Cerebellar nuclear complex (tissue), 1 donor: Measurements from ENCODE around the gene FAM169A.
"Not testable (repeated sequence)": the region's sequence is repeated elsewhere in the genome, so short reads cannot be mapped to it uniquely, and the experiment has no call there.

Experiments
- DNase-seq, 2 experiments: peaks; one replicate each; lab custom pipeline; 2025; lab: John Stamatoyannopoulos, UW

The FAM169A gene

DNA sequence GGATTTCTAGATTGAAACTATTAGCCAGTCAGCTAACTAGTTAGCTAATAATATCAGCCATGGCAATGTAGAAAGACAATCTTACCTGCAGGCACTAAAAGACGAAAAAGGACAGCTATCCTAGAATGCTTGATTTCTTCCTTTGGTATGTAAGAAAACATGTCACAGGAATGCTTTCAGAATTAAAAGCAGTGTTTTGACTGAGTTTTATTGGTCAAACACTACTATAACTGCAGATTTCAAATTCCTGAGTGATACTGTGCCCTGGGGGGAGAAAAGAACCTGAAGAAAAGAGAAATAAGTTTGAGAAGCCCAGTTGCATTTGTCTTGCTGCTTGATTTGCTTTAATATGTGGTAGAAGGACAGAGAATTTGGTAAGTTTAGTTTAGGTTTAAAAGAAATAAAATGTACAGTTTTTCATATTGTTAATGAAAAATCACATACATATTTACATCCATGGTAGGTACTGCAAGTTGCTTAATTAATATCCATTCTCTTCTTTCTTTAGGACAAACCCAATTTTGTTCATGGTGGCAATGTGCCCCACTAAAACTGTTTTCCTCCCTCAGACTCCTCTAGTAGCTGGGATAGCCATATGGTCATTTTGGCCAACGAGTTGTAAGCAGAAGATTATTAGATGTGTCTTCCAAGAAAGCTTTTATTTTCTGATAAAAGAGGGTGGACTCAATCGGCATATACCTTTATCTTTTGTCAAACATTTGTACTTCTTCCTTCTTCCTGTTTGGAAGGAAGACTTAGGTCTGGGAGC lies 4.3 kb upstream of the FAM169A start:
- no peak for DNase-seq

GRCh38 chr5:74869414-74869813 lies 3.2 kb upstream of the FAM169A start:
- not testable (repeated sequence) for DNase-seq

DNA sequence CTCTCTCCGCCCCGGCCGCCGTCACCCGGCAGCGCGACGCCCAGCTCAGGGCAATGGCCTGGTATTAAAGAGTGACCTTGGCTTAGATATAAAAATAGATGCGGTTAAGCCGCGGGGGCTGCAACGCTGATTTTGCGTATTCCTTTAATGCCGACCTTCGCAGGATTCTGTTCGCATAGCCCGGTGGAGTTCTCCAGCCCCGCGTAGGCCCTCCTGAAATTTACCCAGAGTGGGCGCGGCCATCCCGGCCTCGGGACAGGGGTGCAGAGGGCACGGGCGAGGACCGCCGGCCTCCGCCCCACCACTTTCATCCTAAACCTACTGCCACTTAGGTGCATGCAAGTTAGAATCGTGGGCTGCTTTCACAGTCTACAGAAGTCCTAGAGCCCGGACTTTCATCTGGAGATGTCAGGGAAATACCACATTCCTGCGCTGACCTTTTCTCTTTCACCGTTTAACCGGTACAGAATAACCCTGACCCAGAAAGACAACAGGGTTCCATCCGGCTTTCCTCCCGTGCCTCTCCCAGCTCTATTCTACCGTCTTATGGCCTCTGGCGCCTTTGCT lies 492 bp upstream of the FAM169A start:
- no peak for DNase-seq

DNA sequence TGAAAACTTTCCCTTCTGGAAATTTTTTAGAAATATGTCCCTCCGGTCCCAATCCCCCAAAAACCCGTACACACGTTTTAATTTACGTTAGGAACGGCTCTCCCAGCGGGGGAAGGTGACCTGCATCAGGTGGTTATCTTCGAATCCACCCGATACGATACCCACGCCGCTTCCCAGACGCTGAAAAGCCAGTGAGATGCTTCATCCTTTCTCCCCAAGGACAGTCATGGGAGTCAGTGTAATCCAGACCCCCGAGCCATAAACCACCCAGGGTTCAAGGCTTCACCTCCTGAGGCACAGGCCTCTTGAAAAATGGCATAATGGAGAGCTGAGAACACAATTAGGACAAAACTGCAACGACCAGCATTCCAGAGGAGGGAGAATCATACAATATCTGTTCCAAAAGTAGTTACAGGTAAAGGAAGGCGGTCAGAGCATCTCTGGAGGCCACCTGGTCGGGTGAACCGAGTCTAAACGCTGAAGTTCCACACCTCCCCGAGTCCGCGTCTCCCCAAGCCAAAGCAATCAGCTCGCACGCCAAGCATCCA lies 857 bp downstream of the FAM169A start:
- no peak for DNase-seq

GRCh38 chr5:74864823-74865222 lies 1.4 kb downstream of the FAM169A start:
- DNase-seq: peak in 1 of 2 experiments; percentile 25

DNA sequence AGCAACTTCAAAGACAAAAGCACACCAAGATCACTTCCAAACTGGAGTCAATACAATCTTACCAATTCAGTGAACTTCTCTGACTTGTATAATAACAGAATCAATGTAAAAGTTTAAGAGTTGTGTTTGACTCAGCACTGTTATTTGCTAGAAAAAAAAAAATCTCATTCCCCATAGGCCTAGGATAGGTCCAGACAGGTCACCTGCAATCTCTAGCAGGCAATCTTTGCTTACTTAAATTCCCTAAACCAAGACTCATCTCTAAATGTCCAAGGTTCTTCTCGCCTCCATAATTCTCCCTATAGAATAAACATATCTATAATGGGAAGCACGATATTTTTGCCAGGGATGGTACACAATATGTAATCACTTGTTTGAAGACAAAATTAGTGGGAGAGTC lies 2.5 kb downstream of the FAM169A start:
- DNase-seq: no peak

- no peak for DNase-seq
Measured at GRCh38 chr5:74862221-74862620, 4.0 kb downstream of the FAM169A start.

- not testable (repeated sequence) for DNase-seq
Measured at GRCh38 chr5:74856975-74857374, 9.2 kb downstream of the FAM169A start.

DNA sequence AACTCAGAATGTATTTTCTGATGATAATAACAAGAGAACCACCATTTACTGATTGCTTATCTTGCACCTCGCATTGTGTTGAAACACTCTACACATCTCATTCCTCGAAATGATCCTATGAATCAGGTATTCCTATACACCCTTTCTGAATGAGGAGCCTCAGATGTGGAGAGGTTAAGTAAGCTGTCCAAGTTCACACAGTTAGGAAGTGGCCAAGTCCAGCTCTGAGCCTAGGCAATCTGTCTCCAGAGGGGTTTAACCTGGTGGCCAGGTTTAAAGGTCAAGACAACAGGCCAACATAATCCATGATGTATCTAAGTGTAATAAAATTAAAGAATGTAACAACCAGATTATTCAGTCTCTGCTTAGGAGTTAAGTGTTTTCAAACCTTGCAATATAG lies 12.9 kb downstream of the FAM169A start:
- DNase-seq: no peak

DNA sequence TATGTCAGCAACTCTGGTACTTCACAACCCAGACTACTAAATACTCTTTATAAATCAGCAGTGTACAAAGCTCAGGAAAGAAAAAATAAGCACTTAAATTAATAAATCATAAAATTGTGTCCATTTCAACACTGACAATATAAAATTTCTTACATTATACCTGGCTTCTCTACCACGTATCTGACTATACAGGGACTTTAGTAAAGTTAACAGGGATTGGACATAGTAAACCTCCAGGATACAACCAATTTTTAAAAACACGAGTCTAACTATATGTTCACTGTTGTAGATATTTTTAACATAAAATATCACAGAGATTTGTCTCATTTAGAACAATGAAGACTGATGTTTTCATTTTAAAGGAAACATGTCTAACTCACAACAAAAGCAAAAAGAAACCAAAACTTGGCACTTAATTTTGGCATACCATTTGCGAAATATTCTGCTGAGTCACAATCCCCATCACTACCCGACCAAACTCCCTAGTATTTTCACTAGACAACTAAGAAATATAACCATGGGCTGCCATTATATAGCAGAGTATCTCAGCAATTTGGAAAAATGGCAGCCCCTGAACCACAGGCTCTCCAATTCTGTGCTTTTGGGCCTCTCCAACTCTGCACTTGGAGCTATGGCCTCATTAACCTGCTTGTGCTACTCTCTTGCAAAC lies 14.4 kb downstream of the FAM169A start:
- DNase-seq: no peak

GRCh38 chr5:74850789-74851425 lies 15.3 kb downstream of the FAM169A start:
- no peak for DNase-seq

- no peak for DNase-seq
Measured at GRCh38 chr5:74850030-74850429, 16.2 kb downstream of the FAM169A start.

DNA sequence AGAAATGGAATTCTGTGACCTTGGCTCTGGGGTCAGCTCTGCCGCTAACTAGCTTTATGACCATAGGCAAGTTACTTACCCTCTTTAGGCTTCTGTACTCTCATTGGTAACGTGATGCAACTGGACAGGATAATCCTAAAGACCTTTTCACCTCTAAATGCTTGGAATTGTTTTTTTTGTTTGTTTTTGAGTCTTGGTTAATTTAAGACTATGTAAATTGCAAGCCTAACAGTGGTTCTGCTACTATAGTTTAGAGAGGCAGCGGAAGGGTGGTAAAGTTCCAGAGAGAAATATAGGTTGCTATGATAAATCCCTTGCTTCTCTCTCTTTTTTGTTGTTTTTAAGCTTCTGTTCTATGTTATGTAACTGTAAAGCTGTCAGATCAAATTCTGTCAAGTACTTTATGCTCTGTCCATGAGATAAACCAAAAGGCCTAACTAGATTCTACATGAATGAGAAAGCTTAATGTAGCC lies 17.6 kb downstream of the FAM169A start:
- no peak for DNase-seq

DNA sequence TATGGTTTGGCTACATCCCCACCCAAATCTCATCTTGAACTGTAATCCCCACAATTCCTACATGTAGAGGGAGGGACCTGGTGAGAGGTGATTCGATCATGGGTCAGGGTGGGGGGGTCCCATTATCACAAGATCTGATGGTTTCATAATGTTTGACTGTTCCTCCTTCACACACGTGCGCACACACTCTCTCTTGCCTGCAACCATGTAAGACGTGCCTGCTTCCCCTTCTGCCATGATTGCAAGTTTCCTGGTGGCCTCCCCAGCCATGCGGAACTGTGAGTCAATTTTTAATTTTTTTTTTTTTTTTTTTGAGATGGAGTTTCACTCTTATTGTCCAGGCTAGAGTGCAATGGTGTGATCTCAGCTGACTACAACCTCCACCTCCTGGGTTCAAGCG lies 27.0 kb downstream of the FAM169A start:
- no peak for DNase-seq

DNA sequence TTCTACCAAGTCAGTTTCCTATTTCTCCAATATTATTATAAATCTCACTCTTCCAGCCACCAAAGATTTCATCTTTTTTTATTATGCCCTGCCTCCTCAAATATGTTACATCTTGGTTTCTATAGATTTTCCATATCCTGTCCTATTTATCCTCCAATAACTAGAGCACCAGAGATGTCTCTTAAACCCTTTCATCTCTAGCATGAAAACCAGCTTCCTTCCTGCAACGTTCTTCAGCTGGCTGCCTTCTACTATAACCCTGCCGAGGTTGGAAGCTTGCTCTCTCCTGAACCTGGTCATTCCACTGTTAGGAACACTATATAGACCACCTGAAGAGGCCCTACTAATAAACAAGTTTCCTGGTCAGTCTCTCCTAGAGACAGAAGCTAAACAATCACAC lies 27.9 kb downstream of the FAM169A start:
- no peak for DNase-seq

DNA sequence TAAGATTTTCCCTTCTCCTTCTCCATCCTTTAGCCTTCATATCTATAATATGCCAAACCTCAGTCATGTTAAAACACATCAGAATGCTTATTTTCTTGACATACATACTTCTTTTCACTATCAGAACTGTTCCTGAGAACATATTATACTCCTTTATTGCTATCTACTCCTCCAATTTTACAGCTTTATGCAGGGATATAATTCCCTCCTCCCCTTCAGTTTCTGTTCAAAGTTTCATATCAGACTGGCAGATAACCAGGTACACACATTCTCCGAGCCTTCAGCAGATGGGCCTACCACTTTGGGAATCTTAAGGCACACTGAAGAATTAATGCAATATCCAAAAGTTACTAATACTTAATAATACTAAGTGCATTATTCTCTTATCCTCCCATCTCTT lies 29.1 kb downstream of the FAM169A start:
- DNase-seq: no peak

- DNase-seq: no peak
Measured at GRCh38 chr5:74833537-74834266, 32.5 kb downstream of the FAM169A start.

- no peak for DNase-seq
Measured at GRCh38 chr5:74829413-74829812, 36.8 kb downstream of the FAM169A start.

- no peak for DNase-seq
Measured at GRCh38 chr5:74822288-74822687, 43.9 kb downstream of the FAM169A start.

GRCh38 chr5:74816875-74817274 lies 49.3 kb downstream of the FAM169A start:
- no peak for DNase-seq

DNA sequence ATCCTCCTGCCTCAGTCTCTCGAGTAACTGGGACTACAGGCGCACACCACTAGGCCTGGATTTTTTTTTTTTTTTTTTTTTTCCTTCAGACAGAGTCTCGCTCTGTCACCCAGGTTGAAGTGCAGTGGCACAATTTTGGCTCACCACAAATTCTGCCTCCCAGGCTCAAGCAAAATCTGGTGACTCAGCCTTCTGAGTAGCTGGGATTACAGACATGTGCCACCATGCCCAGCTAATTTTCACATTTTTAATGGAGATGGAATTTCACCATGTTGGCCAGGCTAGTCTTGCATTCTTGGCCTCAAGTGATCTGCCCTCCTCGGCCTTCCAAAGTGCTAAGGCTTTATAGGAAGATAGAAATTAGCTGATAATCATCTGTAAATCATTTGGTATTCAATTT lies 55.3 kb downstream of the FAM169A start:
- no peak for DNase-seq

DNA sequence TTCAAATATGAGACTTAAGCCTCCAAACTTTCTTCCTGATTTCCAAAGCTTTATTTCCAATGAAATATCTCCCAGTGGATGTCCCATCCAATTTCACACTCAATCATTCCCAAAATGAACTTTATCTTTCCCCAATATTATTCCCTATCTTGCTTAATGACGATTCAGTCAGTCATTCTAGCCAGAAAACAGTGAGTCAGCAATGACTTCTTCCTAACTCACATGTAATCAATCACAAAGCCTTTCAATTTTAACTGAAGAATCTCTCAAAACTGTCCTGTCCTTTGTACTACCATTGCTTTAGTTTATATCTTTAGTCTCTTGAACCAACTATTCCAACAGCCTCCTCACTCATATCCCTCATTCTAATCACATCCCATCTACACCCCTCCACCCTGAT lies 64.2 kb downstream of the FAM169A start:
- no peak for DNase-seq
